Mononuclear cell (primary cell): ENCODE results near the gene ST6GALNAC6. TPM values are rescaled to one million over a fixed set of nuclear protein-coding genes. Genes with fewer than 3 reads are reported as not detected.
"Not testable (repeated sequence)": the region's sequence is repeated elsewhere in the genome, so short reads cannot be mapped to it uniquely, and the experiment has no call there.

Source experiments
- H3K27me3 ChIP-seq: 2 replicates; pipeline ENCODE4 v1.6.0; 2011; ENCODE audit warnings: low read length, control low read depth; ENCODE audit not compliant: insufficient read depth
- H3K4me1 ChIP-seq: 2 replicates; pipeline ENCODE4 v1.5.1; 2011; ENCODE audit warnings: mild to moderate bottlenecking, low read length, control low read depth; ENCODE audit not compliant: insufficient read depth
- H3K4me3 ChIP-seq: 2 replicates; pipeline ENCODE4 v1.5.1; 2011; ENCODE audit warnings: mild to moderate bottlenecking, low read length, moderate library complexity
- H3K9me3 ChIP-seq: 2 replicates; pipeline ENCODE4 v1.5.1; 2011; ENCODE audit warnings: low read depth, mild to moderate bottlenecking, control low read depth, low read length
- total RNA-seq: library from RNA; depleted of rRNA; stranded (reverse); fragments of >200 nt; gene quantifications from one replicate; pipeline ENCODE4 v1.2.3, GENCODE V29; 2012

ST6GALNAC6 gene
- total RNA-seq, 1 donor = 35.8 TPM

GRCh38 chr9:127896395-127897192, 2.8 kb downstream of the ST6GALNAC6 start:
- H3K4me1 ChIP-seq = peaks cover 25% of the 10 kb centered on the region
- H3K27me3 ChIP-seq = no peaks in the 10 kb centered on the region
- no peak overlapping the region for H3K4me3 ChIP-seq
- peaks cover 4% of the 10 kb centered on the region for H3K9me3 ChIP-seq

- H3K27me3 ChIP-seq = no peaks in the 10 kb centered on the region
- peaks cover 25% of the 10 kb centered on the region for H3K4me1 ChIP-seq
Measured at GRCh38 chr9:127895811-127896210, 3.6 kb downstream of the ST6GALNAC6 start.

GRCh38 chr9:127893392-127893791, 6.0 kb downstream of the ST6GALNAC6 start:
- Histone ChIP-seq H3K4me3 (no peak overlapping the region), H3K4me1 (peaks cover 11% of the 10 kb centered on the region), H3K27me3 (no peaks in the 10 kb centered on the region), H3K9me3 (peaks cover 4% of the 10 kb centered on the region)

More at GRCh38 chr9:127895811-127896210, 3.6 kb downstream of the ST6GALNAC6 start:
- Histone ChIP-seq H3K4me3 (no peak overlapping the region), H3K9me3 (peaks cover 4% of the 10 kb centered on the region)

- peaks cover 5% of the 10 kb centered on the region for H3K4me1 ChIP-seq
- H3K9me3 ChIP-seq = peaks cover 4% of the 10 kb centered on the region
- no peak overlapping the region for H3K4me3 ChIP-seq
- no peaks in the 10 kb centered on the region for H3K27me3 ChIP-seq
Measured at GRCh38 chr9:127892831-127893230, 6.6 kb downstream of the ST6GALNAC6 start.

GRCh38 chr9:127890053-127890452, 9.3 kb downstream of the ST6GALNAC6 start:
- H3K27me3 ChIP-seq = no peaks in the 10 kb centered on the region
- no peaks in the 10 kb centered on the region for H3K4me1 ChIP-seq
- H3K9me3 ChIP-seq = peaks cover 4% of the 10 kb centered on the region
- H3K4me3 ChIP-seq = no peak overlapping the region

- H3K27me3 ChIP-seq = no peaks in the 10 kb centered on the region
- no peaks in the 10 kb centered on the region for H3K4me1 ChIP-seq
- no peak overlapping the region for H3K4me3 ChIP-seq
- no peaks in the 10 kb centered on the region for H3K9me3 ChIP-seq
Measured at GRCh38 chr9:127887792-127888191, 11.6 kb downstream of the ST6GALNAC6 start.

- no peaks in the 10 kb centered on the region for H3K9me3 ChIP-seq
Measured at GRCh38 chr9:127886401-127886972, 12.9 kb downstream of the ST6GALNAC6 start.

GRCh38 chr9:127885508-127886281, 13.7 kb downstream of the ST6GALNAC6 start:
- H3K9me3 ChIP-seq = no peaks in the 10 kb centered on the region
- H3K27me3 ChIP-seq = no peaks in the 10 kb centered on the region
- H3K4me1 ChIP-seq = no peaks in the 10 kb centered on the region
- H3K4me3 ChIP-seq = no peak overlapping the region

More at GRCh38 chr9:127886401-127886972, 12.9 kb downstream of the ST6GALNAC6 start:
- Histone ChIP-seq H3K4me3 (no peak overlapping the region), H3K4me1 (no peaks in the 10 kb centered on the region), H3K27me3 (no peaks in the 10 kb centered on the region)

DNA sequence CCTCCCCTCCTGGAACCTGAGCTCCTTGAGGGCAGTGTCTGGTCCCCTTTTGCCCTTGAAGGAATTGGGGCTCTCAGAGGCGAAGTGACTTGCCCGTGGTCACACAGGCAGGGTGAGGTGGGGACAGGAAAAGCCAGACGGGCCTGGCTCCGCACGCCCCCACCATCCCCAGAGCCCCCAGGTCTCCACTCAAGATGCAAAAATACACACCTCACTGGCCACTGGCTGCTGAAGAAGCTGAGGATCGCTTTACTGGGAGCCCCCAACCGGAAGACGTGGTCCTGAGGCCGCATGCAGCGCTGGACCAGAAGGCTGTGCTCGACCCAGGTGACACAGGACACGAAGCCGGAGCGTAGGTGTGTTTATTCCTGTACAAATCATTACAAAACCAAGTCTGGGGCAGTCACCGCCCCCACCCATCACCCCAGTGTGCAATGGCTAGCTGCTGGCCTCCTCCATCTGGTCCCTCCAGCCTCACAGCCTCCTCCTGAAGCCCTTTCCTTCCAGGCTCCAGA, 14.4 kb downstream of the ST6GALNAC6 start:
- Histone ChIP-seq H3K9me3 (no peaks in the 10 kb centered on the region), H3K4me3 (no peak overlapping the region), H3K27me3 (no peaks in the 10 kb centered on the region), H3K4me1 (no peaks in the 10 kb centered on the region)

DNA sequence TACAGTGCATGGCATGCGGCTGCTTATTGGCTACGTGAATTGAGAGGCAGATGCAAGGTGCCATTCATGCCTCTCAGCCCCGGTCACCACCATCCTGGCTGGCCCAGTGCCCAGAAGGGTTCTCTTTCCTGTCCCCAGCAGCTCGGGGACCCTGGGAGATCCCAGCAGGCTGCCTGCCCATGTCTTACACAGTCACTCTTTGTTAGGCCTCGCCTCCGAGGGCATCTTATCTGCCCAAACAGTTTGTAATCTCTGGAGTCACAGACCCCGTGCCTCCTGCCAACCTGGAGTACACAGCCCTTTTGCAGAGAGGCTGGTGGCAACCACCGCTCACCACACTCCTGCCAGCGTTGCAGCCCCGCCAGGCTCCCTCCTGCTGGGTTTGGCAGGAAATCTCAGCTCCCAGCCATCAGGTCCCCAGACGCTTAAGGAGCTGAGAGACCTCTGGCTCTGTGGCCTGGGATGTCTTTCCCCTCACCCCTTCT, 14.9 kb downstream of the ST6GALNAC6 start:
- Histone ChIP-seq H3K4me1 (no peaks in the 10 kb centered on the region), H3K4me3 (no peak overlapping the region), H3K9me3 (no peaks in the 10 kb centered on the region), H3K27me3 (no peaks in the 10 kb centered on the region)

- H3K27me3 ChIP-seq = no peaks in the 10 kb centered on the region
- no peaks in the 10 kb centered on the region for H3K9me3 ChIP-seq
- H3K4me1 ChIP-seq = no peaks in the 10 kb centered on the region
- H3K4me3 ChIP-seq = no peak overlapping the region
Measured at GRCh38 chr9:127883959-127884358, 15.4 kb downstream of the ST6GALNAC6 start.

GRCh38 chr9:127881715-127882114, 17.7 kb downstream of the ST6GALNAC6 start:
- not testable (repeated sequence) for H3K4me1 ChIP-seq, H3K27me3 ChIP-seq, H3K9me3 ChIP-seq, H3K4me3 ChIP-seq

GRCh38 chr9:127880143-127880542, 19.3 kb downstream of the ST6GALNAC6 start:
- Histone ChIP-seq H3K9me3 (no peaks in the 10 kb centered on the region), H3K4me1 (no peaks in the 10 kb centered on the region), H3K4me3 (no peak overlapping the region), H3K27me3 (peaks cover 2% of the 10 kb centered on the region)

DNA sequence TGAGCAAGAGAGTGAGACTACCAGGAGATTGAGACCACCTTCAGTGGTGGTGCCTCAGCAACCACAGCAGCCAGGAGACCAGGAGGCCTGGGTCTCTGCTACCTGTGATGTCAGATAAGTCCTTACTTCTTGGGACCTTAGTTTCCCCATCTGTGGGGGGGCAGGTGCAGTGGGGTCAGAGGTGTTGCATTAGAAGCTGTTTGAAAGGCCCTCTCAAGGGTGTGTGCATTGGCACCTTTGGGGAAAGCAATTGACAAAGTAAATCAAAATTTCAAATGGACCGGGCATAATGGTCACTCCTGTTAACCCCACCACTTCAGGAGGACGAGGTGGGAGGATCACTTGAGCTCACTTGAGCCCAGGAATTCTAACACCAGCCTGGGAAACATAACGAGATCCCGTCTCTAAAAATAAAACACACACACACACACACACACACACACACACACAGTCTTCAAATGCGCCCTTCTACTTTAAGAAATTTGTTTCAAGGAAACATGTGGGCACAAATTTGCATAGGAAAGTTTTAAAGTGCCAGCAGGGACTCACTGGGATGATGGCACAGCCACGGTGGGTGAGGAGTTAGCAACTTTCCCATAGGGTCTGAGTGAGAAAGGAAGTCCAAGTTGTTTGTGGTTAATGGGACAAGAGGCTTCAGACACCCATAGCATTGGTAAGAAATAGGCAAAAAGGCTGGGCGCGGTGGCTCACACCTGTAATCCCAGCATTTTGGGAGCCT, 20.6 kb downstream of the ST6GALNAC6 start:
- H3K9me3 ChIP-seq = no peaks in the 10 kb centered on the region
- no peak overlapping the region for H3K4me3 ChIP-seq
- no peaks in the 10 kb centered on the region for H3K4me1 ChIP-seq
- H3K27me3 ChIP-seq = peaks cover 2% of the 10 kb centered on the region
